HEK293 (cell line): ENCODE measurements around the gene FOXN3.

Source experiments
- CTCF ChIA-PET: fragments of 350-600 bp; formaldehyde crosslinking; extraction: SDS; loops from one replicate; lab custom pipeline; 2021; ENCODE audit warnings: antibody characterized with exemption; lab: Yijun Ruan, JAX
- POLR2A ChIA-PET: fragments of 300-600 bp; formaldehyde crosslinking; extraction: SDS; loops from one replicate; lab custom pipeline; 2020; ENCODE audit warnings: antibody characterized with exemption, inconsistent platforms; lab: Yijun Ruan, JAX
- H3K27ac ChIP-seq: fragments of 200-500 bp; sonication (Bioruptor generic); 2 replicates; pipeline ENCODE4 v1.5.1; 2014; ENCODE audit warnings: low read depth, low read length, control low read depth, inconsistent platforms; ENCODE audit errors: extremely low read depth
- H3K36me3 ChIP-seq, 2 experiments: fragments of 200-500 bp in 1 of 2; sonication (Bioruptor generic) in 1 of 2; 1 replicate in 1 of 2; 2 replicates in 1 of 2; pipeline ENCODE4 v1.5.1; 2014 to 2017; ENCODE audit warnings: inconsistent platforms in 2 of 2, low read length in 2 of 2; ENCODE audit not compliant: control insufficient read depth in 2 of 2, insufficient read depth in 1 of 2
- H3K4me1 ChIP-seq: fragments of 200-500 bp; sonication (Bioruptor generic); 2 replicates; pipeline ENCODE4 v1.5.1; 2014; ENCODE audit warnings: mild to moderate bottlenecking, low read length, inconsistent platforms; ENCODE audit not compliant: control insufficient read depth, insufficient read depth
- H3K4me3 ChIP-seq: 2 replicates; pipeline ENCODE4 v1.5.1; 2011; ENCODE audit warnings: low read depth, mild to moderate bottlenecking, control low read depth, low read length, moderate library complexity
- H3K9me3 ChIP-seq: fragments of 200-500 bp; sonication (Bioruptor generic); 2 replicates; pipeline ENCODE4 v1.5.1; 2014; ENCODE audit warnings: low read depth, low read length, inconsistent platforms; ENCODE audit not compliant: control insufficient read depth, insufficient read depth
- KLF1 ChIP-seq: fragments of 450-650 bp; formaldehyde crosslinking; IDR thresholded peaks from 2 replicates; pipeline ENCODE4 v1.5.1; 2016; ENCODE audit warnings: missing biosample characterization, missing genetic modification characterization
- MEIS1 ChIP-seq: sonication (generic); formaldehyde crosslinking; IDR thresholded peaks from 2 replicates; pipeline ENCODE4 v1.8.1; 2022; ENCODE audit warnings: missing genetic modification reagents, mild to moderate bottlenecking, borderline replicate concordance
- REPIN1 ChIP-seq: fragments of 450-650 bp; formaldehyde crosslinking; IDR thresholded peaks from 2 replicates; pipeline ENCODE4 v1.5.1; 2017; ENCODE audit warnings: missing biosample characterization, missing genetic modification characterization, low read depth
- SP7 ChIP-seq: fragments of 450-650 bp; formaldehyde crosslinking; IDR thresholded peaks from 2 replicates; pipeline ENCODE4 v1.5.1; 2016; ENCODE audit warnings: missing biosample characterization, missing genetic modification characterization
- YY2 ChIP-seq: fragments of 450-650 bp; formaldehyde crosslinking; IDR thresholded peaks from 2 replicates; pipeline ENCODE4 v1.5.1; 2016; ENCODE audit warnings: missing biosample characterization, missing genetic modification characterization
- ZBTB7A ChIP-seq: fragments of 450-650 bp; formaldehyde crosslinking; IDR thresholded peaks from 2 replicates; pipeline ENCODE4 v1.5.1; 2016; ENCODE audit warnings: low read depth, missing biosample characterization, missing genetic modification characterization
- ZIC2 ChIP-seq: fragments of 450-650 bp; formaldehyde crosslinking; IDR thresholded peaks from 2 replicates; pipeline ENCODE4 v1.5.1; 2016; ENCODE audit warnings: missing biosample characterization, missing genetic modification characterization
- ZNF174 ChIP-seq: fragments of 450-650 bp; formaldehyde crosslinking; IDR thresholded peaks from 2 replicates; pipeline ENCODE4 v1.5.0; 2017; ENCODE audit warnings: missing biosample characterization, mild to moderate bottlenecking, missing genetic modification characterization
- ZNF394 ChIP-seq: fragments of 450-650 bp; formaldehyde crosslinking; IDR thresholded peaks from 2 replicates; pipeline ENCODE4 v1.5.1; 2016; ENCODE audit warnings: missing biosample characterization, missing genetic modification characterization, mild to moderate bottlenecking, moderate library complexity, borderline replicate concordance
- ZNF518A ChIP-seq: fragments of 450-650 bp; formaldehyde crosslinking; conservative IDR thresholded peaks from 2 replicates; pipeline ENCODE4 v1.5.1; 2016; ENCODE audit warnings: low read depth, missing biosample characterization, missing genetic modification characterization
- ZNF585B ChIP-seq: fragments of 450-650 bp; formaldehyde crosslinking; IDR thresholded peaks from 2 replicates; pipeline ENCODE4 v1.5.1; 2016; ENCODE audit warnings: missing biosample characterization, missing genetic modification characterization
- ZNF610 ChIP-seq: fragments of 450-650 bp; formaldehyde crosslinking; IDR thresholded peaks from 2 replicates; pipeline ENCODE4 v1.5.1; 2016; ENCODE audit warnings: missing biosample characterization, missing genetic modification characterization, borderline replicate concordance
- ZNF670 ChIP-seq: fragments of 450-650 bp; formaldehyde crosslinking; IDR thresholded peaks from 2 replicates; pipeline ENCODE4 v1.5.1; 2016; ENCODE audit warnings: missing biosample characterization, missing genetic modification characterization, low read depth
- ZNF677 ChIP-seq: fragments of 450-650 bp; IDR thresholded peaks from 2 replicates; pipeline ENCODE4 v1.5.0; 2018; ENCODE audit warnings: missing biosample characterization, mild to moderate bottlenecking, missing genetic modification characterization, moderate library complexity
- ZNF830 ChIP-seq: fragments of 450-650 bp; IDR thresholded peaks from 2 replicates; pipeline ENCODE4 v1.5.0; 2018; ENCODE audit warnings: missing biosample characterization, missing genetic modification characterization, low read depth, mild to moderate bottlenecking, moderate library complexity
- ZSCAN16 ChIP-seq: fragments of 450-650 bp; formaldehyde crosslinking; IDR thresholded peaks from 2 replicates; pipeline ENCODE4 v1.5.1; 2016; ENCODE audit warnings: missing biosample characterization, missing genetic modification characterization
- TF ChIP-seq, protein P1 (sequence below): fragments of 450-650 bp; formaldehyde crosslinking; conservative IDR thresholded peaks from 2 replicates; pipeline ENCODE4 v1.5.1; 2016; ENCODE audit warnings: low read depth, missing biosample characterization, missing genetic modification characterization
- TF ChIP-seq, protein P2 (sequence below): fragments of 450-650 bp; formaldehyde crosslinking; IDR thresholded peaks from 2 replicates; pipeline ENCODE4 v1.5.1; 2017; ENCODE audit warnings: missing biosample characterization, missing genetic modification characterization
- TF ChIP-seq, protein P3 (sequence below): fragments of 450-650 bp; formaldehyde crosslinking; IDR thresholded peaks from 2 replicates; pipeline ENCODE4 v1.5.1; 2016; ENCODE audit warnings: missing biosample characterization, missing genetic modification characterization
- TF ChIP-seq, protein P4 (sequence below): fragments of 450-650 bp; formaldehyde crosslinking; IDR thresholded peaks from 2 replicates; pipeline ENCODE4 v1.5.1; 2016; ENCODE audit warnings: missing biosample characterization, missing genetic modification characterization

FOXN3 gene

DNA sequence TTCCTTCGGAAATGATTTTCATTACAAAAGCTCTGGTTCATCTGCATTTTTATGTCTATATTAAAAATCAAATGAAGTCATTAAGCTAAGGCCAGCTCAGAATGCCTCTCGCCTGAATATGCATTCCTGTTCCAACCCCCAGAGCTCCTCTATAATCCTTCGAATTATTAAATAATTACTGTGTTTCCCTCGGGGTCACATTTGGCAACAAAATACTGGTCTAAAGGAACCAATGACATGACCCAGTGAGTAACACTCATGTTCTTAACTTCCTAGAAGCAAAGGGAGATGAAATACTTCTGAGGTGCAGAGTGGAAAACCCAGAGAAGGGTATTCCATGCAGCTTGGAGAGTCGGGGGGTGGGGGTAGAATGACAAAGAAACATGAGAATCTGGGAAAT is 68.3 kb downstream of the FOXN3 start:
- POLR2A ChIA-PET, result no interaction called here
- TF ChIP-seq ZNF677 (tag by site-specific recombination) (no peak), ZSCAN16 (tag by site-specific recombination) (no peak), ZNF518A (no peak), KLF1 (tag by site-specific recombination) (no peak), ZNF610 (tag by site-specific recombination) (no peak), ZNF174 (tag by site-specific recombination) (no peak), ZNF670 (tag by site-specific recombination) (no peak), ZIC2 (tag by site-specific recombination) (no peak), ZBTB7A (no peak), MEIS1 (CRISPR knock-in tag) (no peak)
- TF ChIP-seq, protein P1, sequence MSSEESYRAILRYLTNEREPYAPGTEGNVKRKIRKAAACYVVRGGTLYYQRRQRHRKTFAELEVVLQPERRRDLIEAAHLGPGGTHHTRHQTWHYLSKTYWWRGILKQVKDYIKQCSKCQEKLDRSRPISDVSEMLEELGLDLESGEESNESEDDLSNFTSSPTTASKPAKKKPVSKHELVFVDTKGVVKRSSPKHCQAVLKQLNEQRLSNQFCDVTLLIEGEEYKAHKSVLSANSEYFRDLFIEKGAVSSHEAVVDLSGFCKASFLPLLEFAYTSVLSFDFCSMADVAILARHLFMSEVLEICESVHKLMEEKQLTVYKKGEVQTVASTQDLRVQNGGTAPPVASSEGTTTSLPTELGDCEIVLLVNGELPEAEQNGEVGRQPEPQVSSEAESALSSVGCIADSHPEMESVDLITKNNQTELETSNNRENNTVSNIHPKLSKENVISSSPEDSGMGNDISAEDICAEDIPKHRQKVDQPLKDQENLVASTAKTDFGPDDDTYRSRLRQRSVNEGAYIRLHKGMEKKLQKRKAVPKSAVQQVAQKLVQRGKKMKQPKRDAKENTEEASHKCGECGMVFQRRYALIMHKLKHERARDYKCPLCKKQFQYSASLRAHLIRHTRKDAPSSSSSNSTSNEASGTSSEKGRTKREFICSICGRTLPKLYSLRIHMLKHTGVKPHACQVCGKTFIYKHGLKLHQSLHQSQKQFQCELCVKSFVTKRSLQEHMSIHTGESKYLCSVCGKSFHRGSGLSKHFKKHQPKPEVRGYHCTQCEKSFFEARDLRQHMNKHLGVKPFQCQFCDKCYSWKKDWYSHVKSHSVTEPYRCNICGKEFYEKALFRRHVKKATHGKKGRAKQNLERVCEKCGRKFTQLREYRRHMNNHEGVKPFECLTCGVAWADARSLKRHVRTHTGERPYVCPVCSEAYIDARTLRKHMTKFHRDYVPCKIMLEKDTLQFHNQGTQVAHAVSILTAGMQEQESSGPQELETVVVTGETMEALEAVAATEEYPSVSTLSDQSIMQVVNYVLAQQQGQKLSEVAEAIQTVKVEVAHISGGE (tag by site-specific recombination), result no peak
- Histone ChIP-seq H3K4me3 (no peak overlapping the region), H3K4me1 (peaks cover 13% of the 10 kb centered on the region), H3K36me3 (peaks cover 0 to 22% of the 10 kb centered on the region in 2 experiments; a peak in 1 of 3 replicates), H3K9me3 (no peaks in the 10 kb centered on the region), H3K27ac (no peak overlapping the region)
- CTCF ChIA-PET, result interaction anchor here (0.7 kb wide), 1 partner anchor 398 kb away, joined by 3 read pairs; no protein-coding TSS in a partner anchor

- CTCF ChIA-PET, result no interaction called here
- peaks cover 18% of the 10 kb centered on the region for H3K4me1 ChIP-seq
- H3K27ac ChIP-seq, result no peak overlapping the region
- no peak for TF ChIP-seq ZNF830
- TF ChIP-seq ZNF585B (tag by site-specific recombination), result no peak
- TF ChIP-seq, protein P2, sequence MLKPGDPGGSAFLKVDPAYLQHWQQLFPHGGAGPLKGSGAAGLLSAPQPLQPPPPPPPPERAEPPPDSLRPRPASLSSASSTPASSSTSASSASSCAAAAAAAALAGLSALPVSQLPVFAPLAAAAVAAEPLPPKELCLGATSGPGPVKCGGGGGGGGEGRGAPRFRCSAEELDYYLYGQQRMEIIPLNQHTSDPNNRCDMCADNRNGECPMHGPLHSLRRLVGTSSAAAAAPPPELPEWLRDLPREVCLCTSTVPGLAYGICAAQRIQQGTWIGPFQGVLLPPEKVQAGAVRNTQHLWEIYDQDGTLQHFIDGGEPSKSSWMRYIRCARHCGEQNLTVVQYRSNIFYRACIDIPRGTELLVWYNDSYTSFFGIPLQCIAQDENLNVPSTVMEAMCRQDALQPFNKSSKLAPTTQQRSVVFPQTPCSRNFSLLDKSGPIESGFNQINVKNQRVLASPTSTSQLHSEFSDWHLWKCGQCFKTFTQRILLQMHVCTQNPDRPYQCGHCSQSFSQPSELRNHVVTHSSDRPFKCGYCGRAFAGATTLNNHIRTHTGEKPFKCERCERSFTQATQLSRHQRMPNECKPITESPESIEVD, result no peak
- no peak for TF ChIP-seq YY2 (tag by site-specific recombination)
- TF ChIP-seq REPIN1, result no peak
- TF ChIP-seq, protein P3, sequence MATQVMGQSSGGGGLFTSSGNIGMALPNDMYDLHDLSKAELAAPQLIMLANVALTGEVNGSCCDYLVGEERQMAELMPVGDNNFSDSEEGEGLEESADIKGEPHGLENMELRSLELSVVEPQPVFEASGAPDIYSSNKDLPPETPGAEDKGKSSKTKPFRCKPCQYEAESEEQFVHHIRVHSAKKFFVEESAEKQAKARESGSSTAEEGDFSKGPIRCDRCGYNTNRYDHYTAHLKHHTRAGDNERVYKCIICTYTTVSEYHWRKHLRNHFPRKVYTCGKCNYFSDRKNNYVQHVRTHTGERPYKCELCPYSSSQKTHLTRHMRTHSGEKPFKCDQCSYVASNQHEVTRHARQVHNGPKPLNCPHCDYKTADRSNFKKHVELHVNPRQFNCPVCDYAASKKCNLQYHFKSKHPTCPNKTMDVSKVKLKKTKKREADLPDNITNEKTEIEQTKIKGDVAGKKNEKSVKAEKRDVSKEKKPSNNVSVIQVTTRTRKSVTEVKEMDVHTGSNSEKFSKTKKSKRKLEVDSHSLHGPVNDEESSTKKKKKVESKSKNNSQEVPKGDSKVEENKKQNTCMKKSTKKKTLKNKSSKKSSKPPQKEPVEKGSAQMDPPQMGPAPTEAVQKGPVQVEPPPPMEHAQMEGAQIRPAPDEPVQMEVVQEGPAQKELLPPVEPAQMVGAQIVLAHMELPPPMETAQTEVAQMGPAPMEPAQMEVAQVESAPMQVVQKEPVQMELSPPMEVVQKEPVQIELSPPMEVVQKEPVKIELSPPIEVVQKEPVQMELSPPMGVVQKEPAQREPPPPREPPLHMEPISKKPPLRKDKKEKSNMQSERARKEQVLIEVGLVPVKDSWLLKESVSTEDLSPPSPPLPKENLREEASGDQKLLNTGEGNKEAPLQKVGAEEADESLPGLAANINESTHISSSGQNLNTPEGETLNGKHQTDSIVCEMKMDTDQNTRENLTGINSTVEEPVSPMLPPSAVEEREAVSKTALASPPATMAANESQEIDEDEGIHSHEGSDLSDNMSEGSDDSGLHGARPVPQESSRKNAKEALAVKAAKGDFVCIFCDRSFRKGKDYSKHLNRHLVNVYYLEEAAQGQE (tag by site-specific recombination), result no peak
- TF ChIP-seq ZNF394 (tag by site-specific recombination), result no peak
- TF ChIP-seq SP7 (tag by site-specific recombination), result no peak
- TF ChIP-seq, protein P4, sequence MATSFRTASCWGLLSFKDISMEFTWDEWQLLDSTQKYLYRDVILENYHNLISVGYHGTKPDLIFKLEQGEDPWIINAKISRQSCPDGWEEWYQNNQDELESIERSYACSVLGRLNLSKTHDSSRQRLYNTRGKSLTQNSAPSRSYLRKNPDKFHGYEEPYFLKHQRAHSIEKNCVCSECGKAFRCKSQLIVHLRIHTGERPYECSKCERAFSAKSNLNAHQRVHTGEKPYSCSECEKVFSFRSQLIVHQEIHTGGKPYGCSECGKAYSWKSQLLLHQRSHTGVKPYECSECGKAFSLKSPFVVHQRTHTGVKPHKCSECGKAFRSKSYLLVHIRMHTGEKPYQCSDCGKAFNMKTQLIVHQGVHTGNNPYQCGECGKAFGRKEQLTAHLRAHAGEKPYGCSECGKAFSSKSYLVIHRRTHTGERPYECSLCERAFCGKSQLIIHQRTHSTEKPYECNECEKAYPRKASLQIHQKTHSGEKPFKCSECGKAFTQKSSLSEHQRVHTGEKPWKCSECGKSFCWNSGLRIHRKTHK, result no peak
- TF ChIP-seq, all 188 proteins: peak for 0
- POLR2A ChIA-PET, result no interaction called here
- Histone ChIP-seq H3K4me3 (no peak overlapping the region), H3K9me3 (no peaks in the 10 kb centered on the region), H3K36me3 (peaks cover 0 to 22% of the 10 kb centered on the region in 2 experiments; a peak in 1 of 3 replicates)
Measured at GRCh38 chr14:89347885-89348284, 69.1 kb downstream of the FOXN3 start.
